AG04449 (cell line): ENCODE data around the gene PIGP.

Experiments used
- CTCF ChIA-PET: fragments of 350-600 bp; formaldehyde crosslinking; extraction: SDS; loops from one replicate; lab custom pipeline; 2021; ENCODE audit warnings: antibody characterized with exemption; lab: Yijun Ruan, JAX
- POLR2A ChIA-PET: fragments of 400-600, 350-600 bp; formaldehyde crosslinking; extraction: SDS; loops from one replicate; lab custom pipeline; 2020; ENCODE audit warnings: antibody characterized with exemption, inconsistent platforms; lab: Yijun Ruan, JAX
- DNase-seq: peaks from one replicate; pipeline ENCODE4 v3.0.0-alpha.2; 2010; ENCODE audit warnings: low read depth, low spot score
- H3K4me3 ChIP-seq: 2 replicates; pipeline ENCODE4 v1.5.1; 2011; ENCODE audit warnings: low read depth, mild to moderate bottlenecking, control low read depth, low read length
- TF ChIP-seq, protein P1 (sequence below): IDR thresholded peaks from one replicate; pipeline ENCODE4 v1.5.1; 2011; ENCODE audit warnings: mild to moderate bottlenecking, moderate library complexity, low read length, control low read depth, inconsistent platforms; ENCODE audit not compliant: insufficient read depth; ENCODE audit errors: missing control alignments

The PIGP gene

DNA sequence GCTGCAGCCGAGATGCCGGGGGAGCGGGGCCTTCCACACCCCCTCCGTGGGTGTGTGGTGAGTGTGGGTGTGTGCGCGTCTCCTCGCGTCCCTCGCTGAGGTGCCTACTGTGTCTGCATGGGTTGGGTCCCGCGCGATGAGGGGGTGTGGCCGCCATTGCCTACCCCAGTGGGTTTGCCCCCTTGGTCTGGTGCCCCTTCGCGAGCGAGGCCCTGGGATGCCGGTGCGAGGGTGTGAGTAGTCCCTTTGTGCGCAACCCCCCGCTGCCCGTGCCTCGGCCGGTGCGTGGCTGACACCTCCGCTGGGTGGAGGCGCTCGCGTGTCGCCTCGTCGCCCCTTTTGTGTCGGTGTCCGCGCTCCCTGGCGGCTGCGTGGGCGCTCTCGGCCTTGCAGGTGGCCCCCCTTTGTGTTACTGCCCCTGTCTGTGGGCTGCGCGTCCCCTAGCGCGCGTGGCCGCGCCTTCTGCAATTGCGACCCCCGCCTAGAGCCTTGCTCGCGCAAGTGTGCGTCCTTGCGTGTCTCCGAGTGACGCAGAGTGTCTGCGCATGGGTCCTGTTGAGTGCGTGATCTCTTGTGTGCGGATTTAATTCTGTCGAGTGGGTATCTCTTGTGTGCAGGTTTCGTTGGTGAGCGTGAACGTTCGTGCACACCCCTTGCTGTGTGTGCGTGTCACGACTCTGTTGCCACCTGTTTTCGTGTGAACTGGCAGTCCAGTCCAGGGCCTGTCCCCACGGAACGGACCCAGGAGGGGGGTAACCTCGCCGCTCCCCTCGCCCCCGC is 736 bp upstream of the PIGP start:
- CTCF ChIA-PET, result interaction anchor here (1.5 kb wide), 1 partner anchor 95 kb away, joined by 5 read pairs; no protein-coding TSS in a partner anchor
- TF ChIP-seq, protein P1, sequence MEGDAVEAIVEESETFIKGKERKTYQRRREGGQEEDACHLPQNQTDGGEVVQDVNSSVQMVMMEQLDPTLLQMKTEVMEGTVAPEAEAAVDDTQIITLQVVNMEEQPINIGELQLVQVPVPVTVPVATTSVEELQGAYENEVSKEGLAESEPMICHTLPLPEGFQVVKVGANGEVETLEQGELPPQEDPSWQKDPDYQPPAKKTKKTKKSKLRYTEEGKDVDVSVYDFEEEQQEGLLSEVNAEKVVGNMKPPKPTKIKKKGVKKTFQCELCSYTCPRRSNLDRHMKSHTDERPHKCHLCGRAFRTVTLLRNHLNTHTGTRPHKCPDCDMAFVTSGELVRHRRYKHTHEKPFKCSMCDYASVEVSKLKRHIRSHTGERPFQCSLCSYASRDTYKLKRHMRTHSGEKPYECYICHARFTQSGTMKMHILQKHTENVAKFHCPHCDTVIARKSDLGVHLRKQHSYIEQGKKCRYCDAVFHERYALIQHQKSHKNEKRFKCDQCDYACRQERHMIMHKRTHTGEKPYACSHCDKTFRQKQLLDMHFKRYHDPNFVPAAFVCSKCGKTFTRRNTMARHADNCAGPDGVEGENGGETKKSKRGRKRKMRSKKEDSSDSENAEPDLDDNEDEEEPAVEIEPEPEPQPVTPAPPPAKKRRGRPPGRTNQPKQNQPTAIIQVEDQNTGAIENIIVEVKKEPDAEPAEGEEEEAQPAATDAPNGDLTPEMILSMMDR, result peak; percentile 12
- peak overlapping the region; percentile 96 for H3K4me3 ChIP-seq
- POLR2A ChIA-PET, result no interaction called here
- DNase-seq, result no peak

GRCh38 chr21:37072274-37072987 is 440 bp downstream of the PIGP start:
- ChIA-PET CTCF (interaction anchor here (1.0 to 2.8 kb wide), 2 partner anchors 14 to 82 kb away, joined by 4 to 7 read pairs; no protein-coding TSS in a partner anchor), POLR2A (interaction anchor here (1.1 kb wide), 1 partner anchor 12 kb away, joined by 3 read pairs; no protein-coding TSS in a partner anchor)
- H3K4me3 ChIP-seq, result peak overlapping the region; percentile 71
- TF ChIP-seq, protein P1, result no peak
- DNase-seq, result no peak

DNA sequence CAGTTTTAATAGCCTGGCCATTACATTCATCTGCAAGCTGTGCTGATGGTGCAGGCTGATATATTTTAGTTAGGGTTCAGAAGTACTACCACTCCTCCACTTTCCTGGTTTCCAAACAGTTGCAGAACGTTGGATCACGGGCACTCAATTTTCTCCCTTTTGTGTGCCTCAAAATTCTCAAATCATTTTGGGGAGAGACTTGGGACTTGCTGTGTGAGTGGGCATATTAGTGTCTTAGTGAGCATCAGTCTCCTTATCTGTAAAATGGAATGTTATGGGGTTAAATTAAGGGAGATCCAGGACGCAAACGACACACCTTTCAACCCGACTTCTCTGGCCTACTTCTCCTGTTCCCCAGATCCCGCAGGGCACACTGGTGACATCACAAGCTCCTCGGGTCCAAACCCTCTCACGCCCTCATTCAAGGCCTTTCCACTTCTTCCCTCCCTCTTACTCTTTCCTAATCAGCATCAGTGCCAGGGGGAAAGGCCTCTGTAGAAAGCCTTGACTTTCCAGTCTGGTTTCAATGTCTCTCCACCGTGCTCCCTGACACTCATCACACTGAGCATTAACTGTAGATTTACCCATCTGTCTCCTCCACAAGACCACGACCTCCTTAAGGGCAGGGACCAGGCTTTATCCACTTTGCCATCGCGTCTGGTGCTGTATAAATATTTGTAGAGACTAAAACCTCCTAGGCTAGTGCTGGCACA is 1.2 kb downstream of the PIGP start:
- peak overlapping the region; percentile 71 for H3K4me3 ChIP-seq
- TF ChIP-seq, protein P1, result no peak
- DNase-seq, result no peak
- ChIA-PET POLR2A (interaction anchor here (1.1 kb wide), 1 partner anchor 11 kb away, joined by 3 read pairs; no protein-coding TSS in a partner anchor), CTCF (interaction anchor here (0.6 to 2.8 kb wide), 5 partner anchors 8 to 82 kb away, joined by 3 to 7 read pairs (median 4); no protein-coding TSS in a partner anchor)

DNA sequence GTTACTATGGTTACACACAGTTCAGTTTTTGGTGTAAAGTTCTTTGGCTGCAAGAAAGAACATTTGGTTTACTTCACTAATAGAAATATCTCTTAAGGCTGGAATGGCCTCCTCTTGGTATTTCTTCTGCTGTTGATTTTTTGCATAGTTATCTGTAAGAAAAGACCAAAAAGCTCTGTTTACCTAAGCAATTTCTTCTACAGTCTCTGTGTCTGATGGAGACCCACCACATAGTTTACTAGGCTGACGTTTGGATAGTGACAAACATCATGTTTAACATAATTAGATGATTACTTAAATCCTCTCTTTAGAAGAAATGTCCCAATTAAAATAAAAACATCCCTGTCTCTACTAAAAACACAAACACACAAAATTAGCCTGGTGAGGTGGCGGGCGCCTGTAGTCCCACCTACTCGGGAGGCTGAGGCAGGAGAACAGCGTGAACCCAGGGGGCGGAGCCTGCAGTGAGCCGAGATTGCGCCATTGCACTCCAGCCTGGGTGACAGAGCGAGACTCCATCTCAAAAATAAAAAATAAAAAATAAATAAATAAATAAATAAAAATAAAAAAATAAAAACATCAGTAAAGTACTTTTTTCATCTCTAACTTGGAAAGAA is 7.2 kb downstream of the PIGP start:
- no peak for DNase-seq
- TF ChIP-seq, protein P1, result no peak
- ChIA-PET CTCF (no interaction called here), POLR2A (no interaction called here)
- H3K4me3 ChIP-seq, result no peak overlapping the region

- TF ChIP-seq, protein P1, result no peak
- ChIA-PET CTCF (no interaction called here), POLR2A (no interaction called here)
- no peak for DNase-seq
- no peak overlapping the region for H3K4me3 ChIP-seq
Observed at GRCh38 chr21:37064841-37065240, 8.0 kb downstream of the PIGP start.
